NCI-H146 treated with DMSO at 0.1 percent for 48 hours (cell line): ENCODE results near the gene LHFPL6.

ENCODE experiments used
- DNase-seq: peaks from one replicate; lab custom pipeline; 2025; ENCODE audit not compliant: unreplicated experiment; lab: John Stamatoyannopoulos, UW

The LHFPL6 gene

DNA sequence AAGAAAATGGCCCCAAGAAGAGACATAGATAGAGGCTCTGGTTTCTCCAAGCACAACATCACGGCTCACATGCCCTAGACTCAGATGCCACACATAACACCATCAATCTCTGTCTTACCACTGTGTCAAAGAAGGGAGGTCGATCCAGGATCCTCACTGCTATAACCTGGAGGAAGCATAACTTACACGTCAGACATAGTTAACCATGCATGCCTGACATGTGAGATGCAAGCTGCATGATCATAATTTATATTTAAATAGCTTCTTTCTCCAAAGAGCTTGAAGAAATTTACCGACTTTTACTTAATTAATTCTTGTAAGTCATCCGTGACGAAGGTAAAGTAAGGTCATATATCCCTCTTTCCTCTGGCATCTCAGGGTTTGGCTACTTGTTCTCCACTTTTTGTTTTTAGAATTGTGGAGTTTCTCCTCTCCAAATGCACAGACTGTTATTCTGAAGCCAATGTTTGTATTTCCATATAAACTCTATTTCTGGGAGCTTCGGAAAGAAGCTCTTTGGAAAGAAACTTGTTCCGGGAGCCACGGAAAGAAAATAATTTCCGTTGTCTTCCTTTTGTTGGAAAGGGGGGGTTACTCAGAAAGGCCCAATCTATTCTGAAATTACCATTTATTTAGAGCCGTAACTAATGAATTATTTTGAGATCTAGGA lies 205.6 kb downstream of the LHFPL6 start:
- DNase-seq: no peak

DNA sequence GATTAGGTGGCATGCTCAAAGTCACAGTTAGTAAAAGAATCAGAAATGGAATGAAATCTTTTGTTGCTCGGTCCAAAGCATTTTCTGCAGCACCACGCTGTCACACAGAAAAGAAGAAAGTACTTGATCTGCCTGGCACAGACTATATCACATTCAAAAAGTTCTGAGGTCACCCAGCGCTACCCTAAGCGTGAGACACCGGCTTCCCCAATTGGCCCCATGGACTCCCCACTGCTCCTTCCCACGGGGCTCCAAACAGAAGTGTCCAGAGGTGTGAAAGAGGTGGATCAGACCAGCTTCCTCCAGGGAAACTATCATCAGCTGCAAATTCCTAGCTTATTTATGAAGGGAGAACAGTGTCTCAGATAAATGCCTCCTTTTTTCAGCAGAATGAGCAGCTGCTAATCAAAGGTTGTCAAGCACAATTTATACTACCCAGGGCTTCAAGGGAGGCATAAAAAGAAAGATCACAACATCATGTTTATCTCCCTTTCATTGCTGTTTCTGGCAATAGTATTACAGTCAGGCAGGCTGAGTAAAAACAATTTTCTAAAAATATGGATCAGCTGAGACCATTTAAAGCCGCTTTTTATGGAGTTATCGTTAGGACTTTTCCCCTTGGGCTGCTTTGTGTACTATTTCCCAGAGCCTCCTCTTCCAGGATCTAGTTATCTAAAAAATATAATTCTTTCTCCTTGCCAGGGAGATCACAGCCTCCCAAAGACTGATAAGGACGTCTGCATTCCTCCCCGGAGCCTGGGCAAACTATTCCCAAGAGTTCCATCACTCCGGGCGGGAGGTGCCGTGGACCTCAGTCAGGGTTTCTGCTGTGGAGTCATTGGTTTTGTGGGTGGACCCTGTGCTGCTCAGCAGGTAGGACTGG lies 208.0 kb downstream of the LHFPL6 start:
- DNase-seq: no peak

DNA sequence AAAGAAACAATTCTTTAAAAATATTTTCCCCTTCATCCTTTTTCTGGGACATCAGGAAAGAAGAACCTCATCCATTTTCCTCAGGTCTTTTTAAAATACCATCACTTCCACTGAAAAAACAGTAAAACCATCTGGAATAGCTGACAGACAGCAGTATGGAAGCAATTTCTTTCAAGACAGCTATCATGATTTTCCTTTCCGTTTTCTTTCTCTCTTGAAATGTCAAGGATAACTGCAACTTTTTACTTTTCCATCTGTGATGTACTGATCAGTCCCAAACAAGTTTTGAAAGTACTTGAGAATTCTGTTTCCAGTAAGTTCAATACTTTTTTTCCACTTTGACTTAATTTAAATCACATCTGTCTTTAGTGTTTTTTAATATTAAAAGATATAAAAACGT lies 211.2 kb downstream of the LHFPL6 start:
- DNase-seq: no peak

- DNase-seq: no peak
Observed at GRCh38 chr13:39389013-39389412, 214.0 kb downstream of the LHFPL6 start.

DNA sequence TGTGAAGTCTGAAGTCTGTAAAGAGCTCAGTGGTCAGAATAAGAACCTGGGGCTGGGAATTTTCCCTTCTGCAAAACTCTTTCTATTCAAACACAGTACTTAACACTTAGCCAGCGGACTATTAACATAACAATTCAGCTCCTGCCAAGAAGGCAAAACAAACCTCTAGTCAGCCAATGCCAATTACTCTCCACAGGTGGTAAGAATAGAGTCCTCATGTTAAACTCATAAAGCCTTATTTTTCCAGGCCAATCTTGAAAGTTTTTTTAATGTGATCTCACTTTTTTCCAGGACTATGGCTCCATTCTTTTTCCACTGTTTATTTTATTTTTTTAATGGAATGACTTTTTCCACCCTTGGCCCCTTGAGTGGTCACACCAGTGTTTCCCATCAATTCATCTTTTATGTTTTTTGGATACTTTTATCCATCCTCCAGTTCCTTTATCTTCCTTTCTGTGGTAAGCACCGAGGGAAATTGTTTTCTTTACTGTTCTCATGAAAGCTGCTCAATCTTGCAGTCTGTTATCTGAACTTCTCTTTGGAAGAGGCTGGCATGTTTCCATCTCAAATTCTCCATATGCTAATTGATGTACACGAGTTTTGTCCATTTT lies 217.3 kb downstream of the LHFPL6 start:
- DNase-seq: peak; percentile 75

DNA sequence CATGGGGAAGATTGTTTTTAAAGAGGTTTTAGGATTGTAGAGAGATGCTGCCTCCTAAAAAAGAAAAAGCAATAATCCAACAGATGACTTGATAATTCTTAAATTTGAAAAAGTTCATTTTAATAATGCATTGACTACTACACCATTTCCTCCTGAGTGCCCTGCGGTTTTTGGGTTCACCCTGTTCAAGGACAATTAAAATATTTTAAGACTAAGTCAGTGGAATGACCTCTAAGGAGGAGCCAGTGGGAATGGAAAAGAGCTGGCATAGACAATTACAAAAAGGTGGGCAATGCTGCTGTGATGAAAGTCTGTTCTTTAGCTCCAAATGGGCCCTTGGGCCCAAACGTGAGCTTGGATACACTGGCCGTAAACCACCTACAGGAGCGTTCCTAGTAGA lies 217.8 kb downstream of the LHFPL6 start:
- DNase-seq: no peak

DNA sequence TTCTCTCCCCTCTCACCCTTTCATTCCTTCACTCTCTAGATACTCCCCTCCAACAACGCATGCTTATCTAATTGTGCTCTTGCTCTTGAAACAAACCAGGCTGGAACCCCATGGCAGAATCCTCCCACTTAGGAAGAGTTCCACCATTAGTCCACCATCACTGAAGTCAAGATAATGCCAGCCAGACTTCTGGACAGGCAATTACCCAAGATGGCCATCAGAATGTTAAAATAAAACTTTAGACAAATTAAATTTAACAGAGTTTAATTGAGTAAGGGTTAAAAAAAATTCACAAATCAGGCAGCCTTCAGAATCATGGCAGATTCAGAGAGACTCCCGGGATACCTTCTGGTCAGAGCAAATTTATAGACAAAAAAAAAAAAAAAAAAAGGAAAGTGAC lies 221.5 kb downstream of the LHFPL6 start:
- DNase-seq: no peak

GRCh38 chr13:39379667-39380655 lies 223.0 kb downstream of the LHFPL6 start:
- no peak for DNase-seq

DNA sequence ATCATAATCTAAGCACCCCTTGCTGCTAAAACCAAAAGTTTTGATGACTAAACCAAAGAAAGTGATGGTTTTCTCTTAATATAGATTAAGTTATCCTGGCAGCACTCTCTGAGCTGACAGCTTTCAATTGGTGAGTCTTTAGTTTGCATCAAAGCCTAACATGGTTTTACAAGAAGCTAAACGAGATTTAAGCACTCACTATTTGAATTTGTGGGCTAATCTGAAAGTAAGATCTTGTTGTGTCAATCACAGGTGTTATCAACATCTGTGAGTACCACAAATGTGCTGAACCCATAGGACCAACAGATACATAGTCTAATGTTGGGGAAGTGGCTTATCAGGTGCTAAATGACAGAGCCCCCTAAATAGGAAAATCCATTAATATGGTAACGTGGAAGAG lies 223.9 kb downstream of the LHFPL6 start:
- no peak for DNase-seq

DNA sequence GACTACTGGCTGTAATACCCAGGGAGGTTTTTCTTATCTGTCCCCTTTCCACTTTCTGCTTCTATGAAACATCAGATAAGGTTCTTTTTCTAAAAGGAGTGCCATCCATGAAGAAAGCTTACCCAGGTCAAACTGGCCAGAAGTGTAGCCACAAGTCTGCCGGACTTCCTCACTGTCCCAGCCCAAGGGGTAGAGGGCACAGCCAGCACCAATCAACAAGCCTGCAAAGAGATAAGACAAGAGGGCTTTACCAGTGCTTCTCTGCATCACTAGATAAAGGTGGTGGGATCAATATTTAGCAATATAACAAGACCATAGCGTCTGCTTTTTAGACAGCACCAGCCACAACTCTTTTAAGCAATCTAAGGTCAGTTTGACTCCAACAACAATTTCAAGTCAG lies 224.7 kb downstream of the LHFPL6 start:
- no peak for DNase-seq

DNA sequence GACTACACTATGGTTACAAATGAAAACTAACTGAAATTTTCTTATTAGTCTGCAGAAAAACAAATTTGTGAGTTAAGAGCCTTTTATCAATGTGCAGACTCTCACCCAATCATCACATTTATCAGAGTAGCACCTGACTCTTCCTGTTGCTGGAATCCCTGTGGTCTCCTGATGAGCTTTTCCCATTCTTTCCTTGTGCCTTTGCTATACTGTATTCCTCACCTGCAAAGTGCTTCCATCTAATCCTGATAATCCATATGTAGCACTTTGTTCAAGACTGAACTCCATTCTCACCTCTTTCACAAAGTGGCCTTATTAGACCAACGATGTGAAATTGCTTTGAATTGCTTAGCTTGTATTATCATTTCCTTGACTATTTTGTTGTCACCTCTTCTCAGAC lies 225.3 kb downstream of the LHFPL6 start:
- DNase-seq: no peak

GRCh38 chr13:39376076-39376475 lies 226.9 kb downstream of the LHFPL6 start:
- DNase-seq: no peak

GRCh38 chr13:39375601-39376000 lies 227.4 kb downstream of the LHFPL6 start:
- no peak for DNase-seq

DNA sequence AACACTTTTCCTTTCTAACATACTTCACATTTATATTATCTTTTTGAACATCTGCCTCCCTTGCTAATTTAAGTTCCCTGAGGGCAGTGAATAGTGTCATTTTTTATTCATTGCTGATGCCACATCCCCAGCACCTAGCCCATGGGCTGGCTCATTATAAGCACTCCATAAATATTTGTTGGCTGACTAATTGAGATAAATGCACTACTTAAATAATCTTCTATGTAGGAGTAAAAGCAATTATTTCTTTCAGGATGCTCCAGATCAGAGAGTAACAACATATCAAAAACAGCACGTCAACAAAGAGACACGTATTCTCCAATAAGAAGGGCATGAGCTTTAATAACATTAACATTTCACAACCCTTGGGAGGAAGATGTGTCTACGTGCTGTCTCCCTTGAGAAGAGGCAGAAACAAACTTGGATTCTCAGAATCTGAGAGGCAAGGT lies 228.2 kb downstream of the LHFPL6 start:
- no peak for DNase-seq

DNA sequence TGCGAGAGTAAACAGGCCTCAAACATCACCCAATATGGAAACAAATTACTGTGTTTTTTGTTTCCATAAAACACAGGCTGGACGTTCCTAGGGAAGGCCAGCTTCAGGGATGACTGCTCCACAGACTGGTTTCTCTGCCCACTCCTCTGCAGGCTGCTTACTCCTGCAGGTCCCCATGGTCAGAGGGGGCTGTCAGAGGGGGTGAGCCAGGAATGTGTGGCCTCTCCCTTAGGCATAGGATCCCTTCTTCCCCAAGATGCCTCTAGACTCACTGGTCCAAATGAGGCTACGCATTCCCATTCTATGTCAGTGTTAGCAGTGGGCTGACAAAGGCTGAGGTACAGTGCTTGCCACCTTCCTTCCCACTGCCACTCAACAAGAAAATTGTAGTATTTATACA lies 229.8 kb downstream of the LHFPL6 start:
- DNase-seq: no peak

DNA sequence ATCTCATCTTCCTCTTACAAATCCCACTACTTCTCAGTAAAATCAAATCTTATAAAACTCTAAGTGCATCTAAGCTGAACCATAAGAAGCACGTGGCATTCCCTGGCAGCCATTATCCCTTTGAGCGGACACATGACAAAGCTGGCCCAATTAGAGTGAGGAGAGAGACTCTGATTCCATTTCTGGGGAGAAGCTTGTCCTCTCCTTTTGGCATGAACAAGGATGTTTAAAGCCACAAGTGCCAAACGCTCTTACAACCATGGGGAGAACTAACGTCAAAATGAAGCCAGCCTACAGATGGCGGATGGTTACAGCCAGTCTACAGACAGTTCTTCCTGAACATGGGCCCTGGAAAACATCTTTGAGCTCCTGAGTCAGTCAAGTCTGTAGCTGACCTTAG lies 231.3 kb downstream of the LHFPL6 start:
- no peak for DNase-seq

- no peak for DNase-seq
Observed at GRCh38 chr13:39370554-39370953, 232.4 kb downstream of the LHFPL6 start.

GRCh38 chr13:39370048-39370447 lies 232.9 kb downstream of the LHFPL6 start:
- no peak for DNase-seq

- no peak for DNase-seq
Observed at GRCh38 chr13:39369161-39369890, 233.7 kb downstream of the LHFPL6 start.

GRCh38 chr13:39365879-39366278 lies 237.1 kb downstream of the LHFPL6 start:
- DNase-seq: no peak
